ENCODE data around the gene CYP27B1.

CYP27B1 gene

GRCh38 chr12:57736741-57737466, 30.0 kb downstream of the CYP27B1 start:
- no peak for DNase-seq (ENCODE audit: low read depth in 1 of 2, low spot score in 1 of 2)

DNA sequence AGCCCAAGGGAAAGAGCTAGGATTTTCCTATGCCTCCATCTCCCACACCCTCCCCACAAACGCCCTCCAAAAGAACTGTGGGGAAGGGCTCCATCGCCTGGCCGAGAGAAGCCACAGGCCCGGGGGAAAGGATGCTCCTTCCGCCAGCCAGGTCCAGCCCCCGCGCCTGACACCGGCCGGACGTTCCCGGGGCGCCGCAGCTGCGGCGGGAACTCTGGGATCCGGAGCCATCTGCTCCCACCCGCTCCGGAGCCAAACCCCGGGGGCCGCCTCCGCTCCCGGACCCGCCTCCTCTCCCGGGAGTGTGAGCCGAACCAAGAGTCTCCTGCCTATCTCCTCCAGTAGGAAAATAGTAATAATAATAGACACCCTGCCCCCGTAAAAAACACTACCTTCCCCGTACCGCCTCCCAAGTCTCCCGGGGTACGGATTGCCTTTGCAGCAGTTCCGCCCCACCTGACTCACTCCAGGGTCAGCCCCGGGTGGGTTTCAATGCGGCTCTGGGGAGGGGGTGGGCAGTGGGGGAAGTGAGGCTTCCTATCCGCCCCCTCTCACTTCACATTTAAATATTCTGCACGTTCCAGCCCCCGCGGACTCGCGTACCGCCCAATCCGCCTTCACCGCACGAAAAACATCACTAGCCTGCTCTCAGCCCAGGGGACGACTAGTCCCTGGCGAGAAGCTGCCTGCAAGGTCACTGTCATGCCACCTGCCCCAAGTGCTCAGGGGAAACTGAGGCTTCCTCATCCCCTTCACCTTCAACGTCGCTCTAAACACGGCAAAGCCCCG, 30.7 kb downstream of the CYP27B1 start:
- no peak for DNase-seq (ENCODE audit: low read depth in 1 of 2, low spot score in 1 of 2)

GRCh38 chr12:57735198-57735855, 31.6 kb downstream of the CYP27B1 start:
- no peak for DNase-seq (ENCODE audit: low read depth in 1 of 2, low spot score in 1 of 2)

- DNase-seq (ENCODE audit: low read depth in 1 of 2, low spot score in 1 of 2) = no peak
Observed at GRCh38 chr12:57734591-57734990, 32.3 kb downstream of the CYP27B1 start.

- no peak for DNase-seq (ENCODE audit: low read depth in 1 of 2, low spot score in 1 of 2)
Observed at GRCh38 chr12:57733928-57734327, 33.0 kb downstream of the CYP27B1 start.

DNA sequence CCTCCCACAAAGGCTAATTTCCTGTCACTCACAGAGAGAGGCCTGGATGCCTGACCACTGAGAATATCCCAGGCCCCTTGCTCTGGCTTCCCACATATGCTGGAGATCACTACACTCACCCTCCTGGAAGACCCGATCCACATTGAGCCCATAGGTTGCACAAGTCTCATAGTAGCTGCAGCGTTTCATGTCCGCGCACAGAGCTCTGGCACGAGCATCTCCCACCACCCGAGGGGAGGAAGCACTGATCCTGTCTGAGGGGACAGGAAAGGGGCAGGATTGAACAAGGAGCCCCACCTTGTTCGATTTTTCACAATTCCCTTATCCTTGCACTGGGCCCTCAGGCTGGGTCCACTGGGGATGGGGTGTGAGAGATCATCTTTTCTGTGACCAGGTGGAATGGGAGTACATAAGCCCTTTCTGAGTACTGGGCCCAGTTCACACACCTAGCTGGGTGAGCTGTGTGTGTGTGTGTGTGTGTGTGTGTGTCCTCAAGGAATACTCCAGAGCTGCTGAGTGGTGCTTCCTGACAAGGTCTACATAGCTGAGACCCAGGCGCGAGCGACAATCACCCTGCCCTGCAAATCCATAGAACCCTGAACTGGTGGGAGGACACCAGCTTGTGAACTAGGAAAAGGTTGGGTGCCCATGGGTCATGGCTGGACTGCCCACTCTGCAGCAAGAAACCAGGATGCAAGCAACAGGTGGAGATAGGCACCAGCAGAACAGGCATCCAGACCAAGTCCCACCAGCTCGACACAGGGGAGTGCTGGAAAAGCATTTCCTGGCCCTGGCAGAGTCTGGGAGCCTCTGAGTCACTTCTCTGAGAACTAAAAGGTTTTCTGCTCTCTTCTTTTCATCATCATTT, 33.9 kb downstream of the CYP27B1 start:
- DNase-seq (ENCODE audit: low read depth in 1 of 2, low spot score in 1 of 2) = no peak

GRCh38 chr12:57732270-57732669, 34.6 kb downstream of the CYP27B1 start:
- no peak for DNase-seq (ENCODE audit: low read depth in 1 of 2, low spot score in 1 of 2)

DNA sequence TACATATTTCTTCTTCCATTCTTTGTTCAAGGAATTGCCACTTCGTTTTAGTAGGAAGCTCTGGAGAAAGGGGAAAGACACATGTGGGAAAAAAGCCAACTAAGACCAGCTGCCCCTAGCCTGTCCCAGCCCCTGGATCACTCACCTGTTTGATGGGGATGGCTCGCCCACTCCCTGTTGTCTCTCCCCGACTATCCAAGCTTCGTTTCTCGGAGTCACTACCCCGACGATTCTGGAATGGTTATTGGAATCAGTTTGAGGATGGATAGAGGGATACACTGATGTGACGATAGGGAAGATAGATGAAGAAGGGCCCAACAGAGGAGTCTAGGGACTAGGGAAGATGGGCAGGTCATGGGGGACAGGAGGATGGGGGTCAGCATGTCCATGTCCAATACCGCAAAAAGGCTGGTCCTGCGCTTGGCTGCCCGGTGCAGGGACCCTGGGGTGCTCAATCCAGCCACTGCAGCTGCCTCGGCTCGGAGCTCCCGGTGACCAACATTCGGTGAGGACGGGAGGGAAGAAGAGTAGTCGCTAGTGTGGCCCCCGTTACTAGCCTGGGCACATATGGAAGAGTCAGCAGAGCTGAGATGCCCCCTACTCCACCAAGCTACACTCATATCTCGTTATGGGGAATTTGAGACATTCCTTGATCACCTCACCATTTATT, 35.3 kb downstream of the CYP27B1 start:
- DNase-seq (ENCODE audit: low read depth in 1 of 2, low spot score in 1 of 2) = no peak

DNA sequence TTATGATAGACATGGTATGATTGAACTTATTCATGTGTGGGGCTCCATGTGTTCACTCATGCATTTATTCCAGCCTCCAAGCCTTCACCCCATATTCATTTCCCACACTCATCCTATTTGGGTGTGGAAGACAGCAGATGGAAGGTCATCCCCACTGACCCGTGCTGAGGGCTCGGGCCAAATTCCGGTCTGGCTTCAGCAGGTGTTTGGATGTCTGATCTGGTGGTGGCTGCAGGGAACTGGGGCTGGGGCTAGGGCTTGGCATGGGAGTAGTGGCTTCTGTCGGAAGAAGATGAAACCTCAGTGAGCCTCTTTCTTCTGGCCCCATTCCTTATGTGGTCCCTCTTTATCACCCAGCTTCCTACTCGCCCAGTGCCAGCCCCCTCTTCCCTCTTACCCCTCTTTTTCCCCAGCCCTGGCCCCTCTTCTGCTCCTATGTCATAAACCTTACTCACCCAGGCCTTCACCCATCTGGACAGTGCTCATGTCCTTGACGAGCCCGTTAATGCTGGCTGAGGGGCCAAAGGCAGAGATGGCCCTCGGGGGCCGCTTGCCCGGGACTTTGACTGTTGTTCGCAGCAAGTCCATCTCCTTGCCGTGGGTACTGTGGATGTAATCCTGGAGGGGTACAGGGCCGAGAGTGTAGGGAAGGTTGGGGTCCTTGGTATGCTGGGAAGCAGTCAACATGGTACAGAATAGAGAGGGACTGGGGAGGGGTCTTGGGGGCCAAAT, 36.4 kb downstream of the CYP27B1 start:
- no peak for DNase-seq (ENCODE audit: low read depth in 1 of 2, low spot score in 1 of 2)

DNA sequence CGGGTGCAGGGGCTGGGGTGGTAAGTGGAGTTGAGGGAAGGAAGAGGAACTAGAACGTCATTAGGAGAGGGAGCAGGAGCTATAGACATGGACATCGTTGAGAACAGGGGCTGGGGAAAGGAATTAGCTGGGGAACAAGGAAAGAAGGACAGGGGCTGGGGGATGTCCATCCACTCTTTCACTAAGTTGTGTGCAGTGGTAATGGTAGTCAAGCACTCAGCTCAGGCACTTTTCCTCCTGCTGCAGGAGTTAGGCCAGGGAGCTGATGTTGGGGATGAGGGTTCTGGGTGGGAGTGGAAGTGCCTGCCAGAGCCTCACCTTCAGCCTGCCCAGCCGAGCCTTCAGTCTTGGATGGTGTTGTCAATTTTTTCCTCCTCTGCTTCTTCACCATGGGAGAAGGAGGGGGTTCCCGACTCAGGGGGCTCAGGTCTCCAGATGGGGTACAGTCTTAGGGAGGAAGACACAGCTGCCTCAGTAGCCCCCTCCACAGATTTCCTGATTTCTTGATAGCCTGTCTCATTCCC, 37.5 kb downstream of the CYP27B1 start:
- no peak for DNase-seq (ENCODE audit: low read depth in 1 of 2, low spot score in 1 of 2)

DNA sequence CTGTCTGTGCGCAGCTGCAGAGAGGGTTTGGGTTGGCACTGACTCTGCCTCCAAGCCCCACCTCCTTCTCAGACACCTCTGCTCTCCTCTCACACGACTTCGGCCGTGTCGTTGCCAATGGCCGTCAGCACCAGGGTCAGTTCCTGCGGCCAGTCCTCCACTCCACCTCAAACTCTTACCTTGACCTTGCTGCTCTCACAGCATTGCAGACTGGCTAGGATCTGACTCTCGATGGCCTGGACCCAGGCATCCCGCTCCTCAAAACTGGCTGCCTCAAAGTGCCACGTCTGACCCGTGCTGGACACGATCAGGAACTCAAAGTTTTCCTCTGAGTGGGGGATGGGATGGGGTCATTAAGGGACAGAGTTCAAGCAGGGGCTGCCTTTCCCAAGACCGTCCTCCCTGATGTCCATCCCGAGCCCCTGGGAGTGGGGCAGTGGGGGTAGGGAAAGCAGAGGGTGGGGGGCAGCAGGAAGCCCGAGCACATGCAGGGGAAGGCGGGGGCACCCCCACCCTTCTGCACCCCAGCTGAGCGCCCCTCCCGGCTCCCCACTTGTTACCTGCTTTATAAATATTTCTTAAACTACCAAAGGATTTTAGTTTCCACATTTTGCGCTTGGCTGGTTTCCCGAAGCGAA, 39.0 kb downstream of the CYP27B1 start:
- no peak for DNase-seq (ENCODE audit: low read depth in 1 of 2, low spot score in 1 of 2)

DNA sequence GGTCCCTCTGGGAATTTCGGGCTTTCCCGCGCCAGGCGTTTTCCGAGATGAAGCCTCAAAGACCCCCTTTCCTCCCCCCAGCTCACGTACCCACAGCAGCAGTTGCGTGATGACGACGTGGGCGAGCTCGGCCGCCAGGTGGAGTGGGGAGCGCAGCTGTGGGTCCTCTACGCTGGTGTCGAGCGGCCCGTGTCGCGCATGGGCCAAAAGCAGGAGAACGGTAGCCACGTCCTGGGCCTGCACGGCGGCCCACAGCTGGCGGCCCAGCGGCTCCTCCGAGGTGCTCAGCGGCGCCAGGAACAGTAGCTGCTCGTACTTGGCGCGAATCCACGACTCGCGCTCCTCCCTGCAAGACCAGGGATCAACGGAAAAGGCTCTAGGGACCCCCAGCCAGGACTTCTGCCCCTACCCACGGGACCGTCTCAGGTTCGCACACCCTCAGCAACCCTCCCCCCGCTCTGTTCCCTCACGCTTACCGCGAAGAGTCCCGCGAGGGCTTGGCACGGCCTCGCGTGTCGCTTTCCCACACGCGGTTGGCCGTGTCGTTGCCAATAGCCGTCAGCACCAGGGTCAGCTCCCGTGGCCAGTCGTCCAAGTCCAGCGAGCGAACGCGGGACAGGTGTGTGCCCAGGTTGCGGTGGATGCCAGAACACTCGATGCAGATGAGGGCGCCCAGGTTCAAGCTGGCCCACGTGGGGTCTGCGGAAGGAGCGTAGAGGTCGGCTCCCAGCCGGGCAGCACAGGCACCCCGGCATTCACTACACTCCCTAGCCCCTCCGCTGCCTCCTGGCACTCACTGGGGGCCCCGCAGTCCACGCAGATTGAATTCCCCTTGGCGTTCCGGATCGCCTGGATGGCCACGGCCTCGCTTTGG, 39.8 kb downstream of the CYP27B1 start:
- no peak for DNase-seq (ENCODE audit: low read depth in 1 of 2, low spot score in 1 of 2)

DNA sequence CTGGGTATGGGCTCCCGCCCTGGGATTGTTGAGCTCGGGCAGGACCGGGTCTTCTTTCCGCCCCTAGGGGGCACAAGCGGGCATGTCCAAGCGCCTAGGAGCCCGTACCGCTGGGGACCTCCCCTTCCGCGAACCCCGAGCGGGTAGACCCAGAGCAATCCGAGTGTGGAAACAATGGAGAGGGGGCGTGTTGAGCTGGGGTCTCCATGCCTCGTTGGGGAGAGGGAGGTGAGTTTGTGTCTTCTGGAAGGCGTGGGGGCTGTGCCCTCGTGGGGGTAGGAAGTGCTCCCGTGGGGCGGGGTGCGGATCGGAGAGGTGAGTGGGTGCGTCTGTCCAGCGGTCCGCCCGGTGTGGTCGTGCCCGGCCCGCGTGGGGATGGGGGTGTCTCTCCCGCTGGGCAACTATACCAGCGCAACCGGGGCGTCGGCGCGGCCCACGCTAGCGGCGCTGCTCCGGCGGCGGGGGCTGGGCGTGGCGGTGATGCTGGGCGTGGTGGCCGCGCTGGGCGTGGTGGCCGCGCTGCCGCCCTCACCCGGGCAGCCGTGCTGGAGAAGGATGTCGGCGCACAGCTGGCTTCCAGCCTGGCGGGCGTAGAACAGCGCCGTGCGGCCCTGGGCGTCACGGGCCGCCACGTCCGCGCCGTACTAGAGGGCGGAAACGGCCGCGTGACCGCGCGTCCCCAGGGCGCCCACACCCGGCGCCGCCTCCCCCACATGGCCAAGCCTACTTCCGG, 40.6 kb downstream of the CYP27B1 start:
- DNase-seq (ENCODE audit: low read depth in 1 of 2, low spot score in 1 of 2) = no peak

DNA sequence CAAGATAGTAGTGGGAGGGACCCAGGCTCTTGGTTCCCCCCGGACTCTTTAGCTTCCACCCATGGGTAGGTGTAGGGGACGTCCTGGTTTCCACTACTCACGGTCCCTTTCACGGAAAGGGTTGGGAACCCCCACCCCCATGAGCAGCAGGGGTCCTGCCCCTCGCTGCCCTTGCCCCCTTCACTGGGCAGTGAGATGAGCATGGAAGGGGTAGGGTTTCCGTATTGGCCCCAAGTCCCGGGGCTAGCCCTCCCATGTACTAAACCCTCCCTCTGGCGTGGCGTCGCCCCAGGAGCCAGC, 41.1 kb downstream of the CYP27B1 start:
- no peak for DNase-seq (ENCODE audit: low read depth in 1 of 2, low spot score in 1 of 2)

DNA sequence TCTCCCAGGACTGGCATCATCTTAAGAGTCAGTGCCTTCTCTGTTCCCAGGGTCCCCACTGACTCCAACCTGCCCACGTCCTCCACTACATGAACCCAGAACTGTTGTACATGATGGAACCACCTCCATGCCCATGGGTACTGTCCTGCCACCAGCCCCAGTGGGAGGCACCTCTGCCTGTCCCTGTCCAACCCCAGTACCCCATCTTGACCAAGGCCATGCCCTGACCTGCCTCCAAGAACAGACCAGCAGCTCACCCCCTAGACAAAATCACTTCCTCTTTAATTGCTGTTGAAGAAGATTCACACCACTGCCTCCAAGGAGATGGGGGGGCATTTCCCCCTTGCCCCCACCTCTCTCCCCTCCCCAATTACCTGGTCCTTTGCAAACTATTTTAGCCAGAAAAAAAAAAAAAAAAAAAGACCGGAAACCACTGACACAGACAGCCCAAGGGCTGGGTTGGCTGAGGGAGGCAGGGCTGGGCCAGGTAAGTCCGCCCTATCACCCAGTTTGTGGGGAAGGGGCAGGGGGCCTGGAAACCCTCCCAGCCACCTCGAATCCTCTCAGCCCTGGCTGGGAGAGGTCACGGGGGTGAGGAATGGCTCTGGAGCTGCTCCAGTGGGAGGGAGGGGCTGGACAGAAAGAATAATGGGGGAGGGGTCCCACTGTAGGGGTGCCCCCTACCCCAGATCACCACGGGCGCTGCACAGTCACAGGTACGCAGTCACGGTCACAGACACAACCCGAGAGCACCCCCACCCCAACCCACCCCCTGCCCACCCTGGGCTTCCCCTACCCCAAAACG, 41.7 kb downstream of the CYP27B1 start:
- DNase-seq (ENCODE audit: low read depth in 1 of 2, low spot score in 1 of 2) = no peak

DNA sequence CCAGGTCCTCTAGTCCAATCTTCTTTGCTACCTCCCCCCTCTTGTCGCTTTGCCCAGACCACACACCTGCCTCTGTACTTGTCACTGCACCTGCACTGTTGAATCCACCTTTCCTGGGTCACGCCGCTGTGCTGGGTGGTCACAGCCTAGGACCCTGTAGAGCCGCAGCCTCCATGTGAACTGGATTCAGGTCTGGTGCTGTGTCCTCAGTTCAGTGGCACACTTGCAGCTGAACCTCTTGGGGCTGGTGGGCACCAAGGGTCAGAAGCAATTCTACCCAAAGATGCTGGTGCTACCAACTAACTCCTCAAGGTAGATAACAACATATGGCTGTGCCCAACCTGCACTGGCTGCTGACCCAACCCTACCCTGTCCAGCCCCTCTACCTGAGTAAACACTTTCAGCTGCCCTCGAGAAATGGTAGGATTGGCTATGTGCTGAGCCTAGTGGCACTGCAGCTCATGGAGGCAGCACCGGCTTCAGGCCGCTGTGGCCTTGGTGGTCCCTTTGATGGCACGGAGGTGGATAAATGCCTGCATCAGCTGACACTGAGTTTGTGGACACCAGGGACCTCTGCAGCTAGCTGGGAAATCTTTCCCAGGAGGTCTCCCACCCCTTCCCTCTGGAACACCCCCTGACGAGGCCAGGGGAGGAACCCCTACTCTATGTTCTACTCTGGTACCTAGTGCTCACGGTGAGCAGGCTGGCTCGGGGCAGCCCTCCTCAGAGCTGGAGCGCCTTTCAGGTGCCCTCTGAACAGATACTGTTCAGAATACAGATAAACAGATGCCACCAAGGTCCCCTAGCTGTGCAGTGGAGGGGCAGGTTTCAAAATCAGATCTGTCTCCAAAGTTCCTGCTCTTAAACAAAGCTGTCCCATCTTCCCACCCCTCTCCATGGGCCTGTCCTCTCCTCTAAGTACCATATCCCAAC, 42.6 kb downstream of the CYP27B1 start:
- no peak for DNase-seq (ENCODE audit: low read depth in 1 of 2, low spot score in 1 of 2)
